Measurements from ENCODE around the gene LIFR.
A peak's percentile ranks its signal among the peaks of the same experiment; 100 is the strongest.

DNA sequence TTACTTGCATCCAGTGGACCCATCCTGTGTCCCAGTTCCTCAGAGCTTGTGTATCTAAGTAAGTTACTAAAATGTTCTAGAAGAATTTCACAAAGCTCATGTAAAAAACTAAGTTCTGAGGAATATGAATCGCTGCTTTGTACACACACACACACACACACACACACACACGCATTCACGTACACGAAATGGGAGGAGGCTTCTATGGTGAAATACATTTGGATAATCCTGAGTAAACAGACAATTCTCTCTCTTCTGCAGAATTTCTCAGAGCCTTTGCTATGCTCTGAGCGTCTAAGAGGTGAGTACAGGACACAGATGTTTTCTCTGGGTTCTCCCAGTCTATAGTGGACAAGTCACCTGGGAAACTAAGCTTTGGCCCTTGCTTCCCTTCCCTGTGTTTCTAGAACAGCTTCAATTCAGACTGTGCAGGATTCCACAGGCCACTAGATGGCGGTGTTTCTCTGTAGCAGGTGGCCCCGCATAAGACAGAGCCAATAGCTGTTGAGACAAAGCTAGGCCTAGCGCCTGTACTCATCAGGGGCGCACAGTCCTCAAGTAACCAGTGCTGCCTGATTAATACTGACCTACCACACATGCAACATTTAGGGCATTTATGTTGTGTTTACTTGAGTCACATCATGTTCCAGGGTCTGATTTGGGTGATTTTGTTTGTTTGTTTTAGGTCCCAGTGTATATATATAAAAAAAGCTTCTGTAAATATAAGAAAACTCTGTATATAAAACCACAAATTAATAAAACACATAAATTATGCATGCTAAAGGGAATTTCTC lies 114.8 kb downstream of the LIFR start:
- TF ChIP-seq POLR2A (IDR thresholded peaks at IDR 0.05) (no peak), CTCF (IDR thresholded peaks at IDR 0.05) (peak; percentile 93 to 97 (median 97))

Data from body of pancreas (tissue), 4 donors.